Peyer's patch (tissue), 4 donors: ENCODE data around the gene TNPO3.

Experiments used
- CTCF ChIP-seq, 6 experiments: fragments of 450-650 bp in 4 of 6; fragments of 200-600 bp in 2 of 6; sonication (generic) in 1 of 6; IDR thresholded peaks; one replicate each; pipeline ENCODE4 v1.5.1; 2017 to 2019; ENCODE audit warnings: antibody characterized with exemption in 6 of 6, mild to moderate bottlenecking in 3 of 6, moderate library complexity in 1 of 6
- POLR2A ChIP-seq, 2 donors: fragments of 450-650 bp; IDR thresholded peaks; one replicate each; pipeline ENCODE4 v1.5.1; 2017; ENCODE audit warnings: antibody characterized with exemption in 2 of 2, mild to moderate bottlenecking in 2 of 2, moderate library complexity in 2 of 2

GRCh38 chr7:129017264-129017663 lies 37.6 kb downstream of the TNPO3 start:
- TF ChIP-seq CTCF (IDR thresholded peaks at IDR 0.05) (no peak), POLR2A (IDR thresholded peaks at IDR 0.05) (no peak)
